Astrocyte of the cerebellum (primary cell): ENCODE results near the gene TCERG1L.

Experiments used
- DNase-seq: peaks from one replicate; pipeline ENCODE4 v3.0.0-alpha.2; 2011; ENCODE audit warnings: low read depth
- H3K4me3 ChIP-seq: 2 replicates; pipeline ENCODE4 v1.5.1; 2011; ENCODE audit warnings: mild to moderate bottlenecking, low read depth, low read length, moderate library complexity
- CTCF ChIP-seq: IDR thresholded peaks from 2 replicates; pipeline ENCODE4 v1.5.1; 2012; ENCODE audit warnings: low read length, low read depth, moderate library complexity, mild to moderate bottlenecking; ENCODE audit errors: missing control alignments
- in situ Hi-C: cut with HindIII; loops from 2 replicates; pipeline ENCODE4 v1.10.0; 2017; ENCODE audit warnings: low sequenced_read_pairs

The TCERG1L gene

DNA sequence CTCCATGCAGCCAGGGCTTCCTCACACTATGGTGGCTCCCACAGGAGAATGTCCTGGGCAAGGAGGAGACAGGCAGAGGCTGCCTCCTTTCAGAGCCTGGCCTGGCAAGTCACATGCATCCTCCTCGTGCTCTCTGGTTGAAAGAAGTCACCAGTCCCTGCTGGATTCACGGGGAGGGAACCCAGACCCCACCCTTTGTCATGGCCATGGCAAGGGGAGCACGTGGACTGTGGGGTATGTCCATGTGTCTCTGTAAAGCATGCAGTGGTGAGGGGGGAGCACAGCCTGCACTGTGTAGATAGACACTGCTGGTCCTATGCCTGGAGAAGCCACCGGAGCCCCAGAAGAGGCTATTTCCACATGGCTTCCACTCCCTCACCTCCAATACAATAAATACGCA is 225.0 kb downstream of the TCERG1L start:
- in situ Hi-C loops = no loop called here
- no peak for TF ChIP-seq CTCF
- DNase-seq = no peak
- no peak overlapping the region for H3K4me3 ChIP-seq

GRCh38 chr10:131086094-131086493 is 225.4 kb downstream of the TCERG1L start:
- no peak for DNase-seq
- no peak for TF ChIP-seq CTCF
- in situ Hi-C loops = no loop called here
- H3K4me3 ChIP-seq = no peak overlapping the region

DNA sequence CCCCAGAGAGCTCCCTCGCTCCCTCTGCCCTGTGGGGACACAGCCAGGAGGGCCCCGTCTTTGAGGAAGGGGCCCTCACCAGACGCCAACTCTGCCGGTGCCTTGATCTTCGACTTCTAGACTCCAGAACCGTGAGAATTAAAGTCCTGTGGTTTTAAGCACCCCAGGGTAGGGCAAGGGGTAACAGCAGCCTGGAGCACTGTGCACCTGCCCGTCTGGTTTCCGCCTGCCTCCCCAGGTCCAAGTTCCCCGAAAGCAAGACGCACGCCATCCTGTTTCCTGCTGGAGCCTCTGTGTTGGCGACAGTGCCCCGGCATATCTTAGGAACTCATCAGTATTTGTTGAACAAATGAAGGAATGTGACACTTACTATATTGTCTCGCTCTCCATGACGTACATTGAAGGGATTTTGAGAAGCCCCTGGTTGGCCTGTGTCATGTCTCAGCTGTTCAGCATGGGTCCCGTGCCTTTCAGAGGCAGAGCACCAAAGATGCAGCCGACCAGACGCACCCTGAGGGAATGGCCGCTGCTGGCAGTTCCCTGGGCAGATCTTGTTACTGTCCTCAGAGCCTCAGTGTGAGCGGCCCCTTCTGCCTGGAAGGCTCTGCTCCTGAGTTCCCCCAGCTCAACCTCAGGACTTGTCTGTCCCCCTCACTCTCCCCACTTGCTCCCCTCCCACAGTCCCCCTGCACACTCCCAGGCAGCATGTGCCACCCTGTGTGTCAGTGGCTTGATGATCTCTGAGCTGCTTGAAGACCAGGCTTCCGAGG is 226.2 kb downstream of the TCERG1L start:
- TF ChIP-seq CTCF = no peak
- H3K4me3 ChIP-seq = no peak overlapping the region
- no peak for DNase-seq
- in situ Hi-C loops = no loop called here

- DNase-seq = no peak
- TF ChIP-seq CTCF = no peak
- in situ Hi-C loops = no loop called here
- H3K4me3 ChIP-seq = no peak overlapping the region
Observed at GRCh38 chr10:131084791-131085090, 226.8 kb downstream of the TCERG1L start.

DNA sequence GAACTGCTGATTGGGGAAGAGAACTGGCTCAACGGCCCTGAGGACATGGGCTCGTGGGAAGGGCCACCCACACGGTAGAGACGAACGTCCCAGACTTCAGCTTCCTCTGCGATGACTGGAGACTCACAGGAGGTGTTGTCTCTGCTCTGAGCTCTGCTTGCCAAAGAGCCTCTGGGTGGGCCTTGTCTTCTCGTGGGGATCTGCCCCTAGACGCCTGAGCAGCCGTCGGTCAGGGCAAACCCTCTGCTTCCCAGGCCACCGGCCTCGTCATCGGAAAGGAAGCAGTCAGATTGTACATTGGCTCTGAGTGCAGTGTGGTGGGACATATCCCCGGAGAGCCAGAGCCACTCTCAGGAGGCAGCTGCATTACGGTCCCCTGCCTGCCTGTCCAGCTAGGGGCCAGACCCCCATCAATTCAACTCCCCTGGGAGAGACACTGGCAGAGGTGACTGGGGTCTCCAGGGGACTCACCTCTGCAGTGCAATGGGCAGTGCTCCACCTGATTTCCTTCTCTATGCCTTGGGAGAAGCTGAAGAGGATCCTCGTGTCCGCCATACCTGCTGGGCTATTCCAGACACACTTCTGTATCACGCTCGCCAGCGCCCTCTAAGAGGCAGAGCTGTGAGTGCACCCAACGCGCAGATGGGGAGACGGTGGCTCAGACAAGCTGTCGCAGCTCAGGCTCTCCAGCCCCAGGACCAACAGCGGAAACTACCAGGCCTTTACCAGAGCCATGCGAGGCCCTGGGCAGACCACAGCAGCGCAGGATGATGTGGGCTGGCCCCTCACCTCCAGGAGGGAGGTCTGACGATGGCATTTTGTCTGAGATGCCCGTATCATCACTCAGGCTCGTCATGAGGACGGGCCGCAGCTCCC is 227.4 kb downstream of the TCERG1L start:
- TF ChIP-seq CTCF = no peak
- in situ Hi-C loops = no loop called here
- H3K4me3 ChIP-seq = no peak overlapping the region
- no peak for DNase-seq

DNA sequence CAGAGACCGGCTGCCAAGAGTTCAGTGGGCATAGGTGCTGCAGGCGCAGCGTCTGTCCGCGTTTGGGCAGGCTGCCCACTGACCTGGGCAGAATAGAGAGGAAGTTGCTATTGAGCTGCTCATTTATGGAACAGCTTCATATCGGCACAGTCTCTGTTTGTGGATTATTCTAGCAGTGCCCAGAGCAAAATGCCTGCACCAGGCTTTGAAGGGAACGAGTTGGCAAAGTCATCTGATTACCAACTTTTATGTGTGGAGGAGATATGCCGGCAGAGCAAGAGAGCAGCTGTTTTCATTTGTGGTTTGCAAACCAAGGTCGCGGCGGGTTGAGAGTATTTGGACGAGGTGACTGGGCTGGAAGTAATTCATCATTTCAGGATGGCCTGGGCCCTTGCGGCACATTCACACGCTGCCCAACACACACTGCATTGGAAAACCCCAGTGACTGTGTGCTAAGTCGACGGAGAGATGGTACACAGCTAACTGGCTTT is 228.5 kb downstream of the TCERG1L start:
- no peak for TF ChIP-seq CTCF
- no peak for DNase-seq
- in situ Hi-C loops = no loop called here
- no peak overlapping the region for H3K4me3 ChIP-seq
